Stimulated activated CD4-positive, alpha-beta T cell treated with anti-CD3 and anti-CD28 coated beads, Interleukin-4, amount 100 ng/mL, for 4 hours (primary cell): Measurements from ENCODE around the gene ACAP3.
A peak's percentile ranks its signal among the peaks of the same experiment; 100 is the strongest.

Experiments
- DNase-seq, 2 experiments: peaks; one replicate each; pipeline ENCODE4 v3.0.0-alpha.2; 2020

The ACAP3 gene

DNA sequence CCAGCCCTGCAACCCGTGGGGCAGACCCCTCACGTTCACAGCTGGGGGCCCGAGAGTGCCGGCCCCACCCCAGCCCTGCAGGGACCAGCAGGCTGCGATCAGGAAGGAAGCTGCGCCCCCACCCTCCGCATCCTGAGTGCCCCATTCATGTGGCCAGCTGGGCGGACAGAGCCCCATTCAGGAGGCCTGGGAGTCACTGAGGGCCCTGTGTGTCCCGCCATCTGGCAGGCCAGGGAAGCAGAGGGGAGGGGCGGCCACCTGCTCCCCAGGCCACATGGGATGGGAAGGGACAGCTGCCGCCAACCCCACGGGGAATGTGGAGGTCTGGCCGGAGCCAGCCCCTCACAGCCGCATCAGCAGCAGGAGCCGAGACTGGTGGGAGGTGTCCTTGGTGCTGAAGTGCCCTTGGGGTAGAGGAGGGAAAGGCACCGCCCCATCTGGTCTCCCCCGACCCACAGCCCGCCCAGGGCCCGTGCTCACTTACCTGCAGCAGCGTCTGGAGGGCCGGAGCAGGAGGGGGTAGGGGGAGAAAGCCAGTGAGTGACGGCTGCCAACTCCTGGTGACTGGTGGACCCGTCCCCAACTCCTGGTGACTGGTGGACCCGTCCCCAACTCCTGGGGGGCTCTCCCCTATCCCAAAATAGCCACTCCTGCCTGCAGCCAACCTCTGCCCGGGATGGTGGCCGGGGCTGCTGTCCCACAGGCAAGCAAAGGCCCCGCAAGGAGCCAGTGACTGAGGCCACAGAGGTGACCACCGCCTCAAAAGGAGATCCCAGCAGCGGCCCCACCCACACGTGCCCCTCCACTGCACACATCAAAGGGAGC, 8.7 kb downstream of the ACAP3 start:
- no peak for DNase-seq

DNA sequence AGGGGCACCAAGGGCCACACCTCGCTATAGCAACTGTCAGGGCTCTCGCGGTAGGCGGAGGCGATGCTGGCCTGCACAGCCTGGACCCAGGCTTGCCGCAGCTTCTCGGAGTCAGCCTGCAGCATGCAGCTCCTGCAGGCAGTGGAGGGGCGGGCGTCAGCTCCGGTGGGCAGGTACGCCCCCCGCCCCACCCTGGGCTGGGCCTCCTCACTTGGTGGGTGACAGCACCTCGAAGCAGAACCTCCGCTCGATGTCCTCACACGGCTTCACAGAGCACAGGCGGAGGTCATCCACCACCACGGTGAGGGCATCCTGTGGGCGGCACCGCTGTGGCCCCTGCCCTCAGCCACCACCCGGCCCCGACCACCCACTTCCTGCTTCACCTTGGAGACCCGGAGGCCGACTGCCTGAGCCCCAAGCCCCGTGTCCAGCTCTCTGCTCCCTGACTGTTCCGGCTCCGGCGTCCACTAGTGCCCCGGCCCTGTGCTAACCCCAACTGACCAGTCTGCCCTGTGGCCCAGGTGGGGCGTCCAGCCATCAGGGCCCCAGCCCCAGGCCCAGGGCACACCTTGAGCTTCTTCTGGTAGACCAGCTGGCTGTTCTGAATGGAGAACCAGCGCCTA, 9.8 kb downstream of the ACAP3 start:
- DNase-seq, result no peak

DNA sequence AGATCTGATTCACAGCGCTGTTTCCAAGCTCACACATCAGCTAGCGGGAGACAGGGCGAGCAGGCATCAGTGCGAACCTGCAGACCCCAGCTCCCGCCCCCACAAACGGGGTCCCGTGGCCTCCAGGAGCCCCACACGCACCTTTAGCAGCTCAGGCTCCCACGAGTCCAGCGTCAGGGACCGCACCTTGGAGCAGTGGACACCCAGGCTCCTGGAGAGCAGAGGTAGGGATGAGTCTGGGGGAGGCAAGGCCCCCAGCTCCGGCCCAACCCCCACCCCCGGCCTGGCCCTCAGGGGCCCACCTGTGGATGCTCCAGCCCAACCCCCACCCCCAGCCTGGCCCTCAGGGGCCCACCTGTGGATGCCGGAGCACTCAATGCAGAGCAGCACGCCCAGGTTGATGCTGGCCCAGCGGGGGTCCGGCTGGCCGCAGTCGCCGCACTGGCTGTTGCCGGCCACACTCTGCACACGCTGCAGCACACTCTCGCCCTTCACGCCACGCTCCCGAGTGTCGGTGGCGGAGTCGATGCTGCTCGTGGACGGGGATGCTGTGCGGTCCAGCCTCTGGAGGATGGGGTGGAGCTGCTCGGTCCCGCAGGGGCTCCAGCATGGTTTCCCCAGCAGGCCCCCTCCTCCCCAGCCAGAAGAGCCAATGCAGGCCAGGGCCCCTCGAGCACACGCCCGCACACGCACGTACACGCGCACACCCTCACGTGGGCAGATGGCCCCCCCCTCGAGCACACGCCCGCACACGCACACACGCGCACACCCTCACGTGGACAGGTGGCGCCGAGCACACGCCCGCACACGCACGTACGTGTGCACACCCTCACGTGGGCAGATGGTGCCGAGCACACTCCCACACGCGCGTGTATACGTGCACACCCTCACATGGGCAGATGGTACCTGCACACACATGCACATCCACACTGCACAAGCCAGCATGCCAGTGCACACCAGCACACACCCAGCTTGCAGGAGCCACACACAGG, 11.4 kb downstream of the ACAP3 start:
- DNase-seq, result no peak

DNA sequence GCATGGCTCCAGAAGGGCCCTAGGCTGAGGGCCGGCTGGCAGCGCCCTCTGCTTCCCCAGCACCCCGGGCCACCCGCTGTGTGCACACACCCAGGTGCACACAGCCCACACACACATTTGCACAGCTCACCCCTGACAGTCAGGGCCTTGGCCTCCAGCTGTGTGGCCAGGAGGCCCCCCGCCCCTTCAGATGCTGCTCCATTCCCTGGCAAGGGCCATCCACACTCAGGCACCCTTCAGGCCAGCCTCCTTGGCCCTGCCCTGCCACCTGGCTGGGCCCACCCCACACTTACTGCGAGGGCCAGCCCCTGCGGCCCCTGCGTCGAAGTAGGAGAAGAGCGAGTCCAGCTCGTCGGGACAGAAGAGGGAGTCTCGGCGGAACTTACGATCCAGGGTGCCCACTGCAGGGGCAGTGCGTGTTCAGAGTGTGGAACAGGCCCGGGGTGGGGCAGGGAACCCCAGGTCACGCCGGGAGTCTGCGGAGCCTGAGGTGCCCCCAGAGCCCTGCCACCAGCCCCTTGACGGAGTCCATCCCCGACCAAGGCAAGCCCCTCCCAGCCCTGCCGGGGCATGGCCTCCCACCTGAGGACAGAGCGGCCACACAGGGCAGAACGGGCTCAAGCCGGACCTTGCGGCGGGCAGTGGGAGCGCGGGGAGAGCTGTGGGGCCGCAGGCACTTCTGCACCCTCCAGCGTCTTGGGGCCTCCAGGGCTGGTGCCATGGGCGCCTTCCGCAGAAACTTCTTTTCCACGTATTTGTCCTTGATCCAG, 12.4 kb downstream of the ACAP3 start:
- no peak for DNase-seq

DNA sequence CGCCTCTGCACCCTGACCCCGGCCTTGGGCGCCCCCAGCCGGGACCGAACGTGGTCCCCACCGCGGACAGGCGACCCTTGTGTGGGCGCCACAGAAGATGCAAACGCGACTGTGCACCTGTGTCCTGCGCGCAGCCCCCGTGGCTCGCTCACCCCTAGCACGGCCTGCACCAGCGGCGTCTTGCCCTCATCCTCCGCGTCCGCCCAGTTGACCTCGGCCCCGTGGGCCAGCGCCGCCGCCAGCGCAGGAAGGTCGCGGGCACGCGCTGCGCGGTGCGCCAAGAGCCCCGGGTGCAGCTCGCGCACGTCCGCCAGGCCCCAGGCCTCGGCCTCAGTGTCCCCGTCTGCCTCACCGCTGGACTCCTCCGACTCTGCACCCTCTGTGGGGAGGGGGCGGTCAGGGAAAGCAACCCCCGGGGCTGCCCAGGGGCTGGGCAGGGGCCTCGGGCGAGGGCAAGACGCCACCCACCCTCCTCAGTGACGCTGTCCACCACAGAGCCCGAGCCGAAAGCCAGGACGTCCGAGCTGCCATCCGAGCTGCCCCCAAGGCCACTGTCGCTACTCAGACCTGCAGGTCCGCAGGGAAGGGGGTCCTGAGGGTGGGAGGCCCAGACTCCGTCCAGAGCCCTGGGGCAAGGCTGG, 13.4 kb downstream of the ACAP3 start:
- DNase-seq, result no peak

DNA sequence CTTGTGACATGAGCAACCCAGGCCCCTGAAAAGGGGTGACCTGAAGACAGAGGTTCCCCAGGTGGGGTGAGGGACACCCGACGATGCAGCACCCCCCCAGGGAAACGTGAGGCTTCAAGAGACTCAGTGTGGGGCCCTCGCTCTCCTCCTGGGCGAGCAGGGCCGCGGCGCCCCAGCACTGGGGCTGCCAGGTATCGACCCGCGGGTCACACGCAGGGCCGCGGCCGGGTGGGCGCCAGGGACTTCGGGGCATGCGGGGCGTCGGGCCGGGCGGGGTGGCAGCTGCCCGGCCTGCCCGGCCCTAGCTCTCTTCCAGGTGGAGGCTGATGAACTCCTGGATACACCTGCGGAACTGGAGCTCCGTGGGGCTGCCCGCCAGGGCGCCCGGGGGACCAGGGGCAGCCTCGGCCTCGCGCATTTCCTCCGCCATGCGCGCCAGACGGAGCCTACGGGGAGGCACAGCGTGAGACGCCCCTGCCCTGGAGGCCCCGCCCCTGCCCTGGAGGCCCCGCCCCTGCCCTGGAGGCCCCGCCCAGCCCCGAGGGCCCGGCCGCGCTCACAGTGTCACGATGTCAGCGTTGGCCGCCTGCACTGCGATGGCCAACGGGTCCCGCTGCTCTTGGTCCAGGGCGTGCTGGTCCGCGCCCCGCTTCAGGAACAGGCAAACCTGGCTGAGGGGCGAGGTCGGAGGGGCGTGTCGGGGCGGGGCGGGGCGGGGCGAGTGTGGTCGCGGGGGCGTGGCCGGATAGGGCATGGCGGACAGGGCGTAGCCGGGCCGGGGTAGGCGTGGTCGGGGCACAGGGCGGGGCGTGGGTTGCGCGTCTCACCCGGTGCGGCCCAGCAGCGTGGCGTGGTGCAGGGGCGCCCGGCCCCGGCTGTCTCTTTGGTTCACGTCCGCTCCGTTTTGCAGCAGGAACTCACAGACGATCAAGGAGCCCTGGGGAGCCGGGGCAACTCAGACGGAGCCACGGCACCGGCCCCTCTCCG, 14.2 kb downstream of the ACAP3 start:
- DNase-seq, result no peak

DNA sequence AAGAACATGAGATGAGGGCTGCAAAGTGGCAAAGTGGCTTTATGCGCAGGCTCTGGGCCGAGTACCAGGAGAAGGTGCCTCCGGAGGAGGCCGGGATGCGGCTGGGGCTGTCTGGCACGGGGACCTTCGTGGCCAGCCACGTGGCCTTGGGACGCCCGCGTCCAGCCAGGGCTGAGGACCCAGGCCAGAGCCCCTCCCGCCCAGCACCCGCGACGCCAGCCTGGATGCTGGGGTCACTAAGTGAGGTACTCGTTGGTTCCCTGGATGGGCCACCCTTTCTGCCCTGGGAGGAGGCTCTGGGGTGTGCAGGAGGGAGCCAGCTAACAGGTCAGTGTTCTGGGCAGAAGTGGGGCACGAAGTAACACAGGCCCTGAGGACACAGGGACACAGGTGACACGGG, 14.9 kb downstream of the ACAP3 start:
- DNase-seq, result no peak

DNA sequence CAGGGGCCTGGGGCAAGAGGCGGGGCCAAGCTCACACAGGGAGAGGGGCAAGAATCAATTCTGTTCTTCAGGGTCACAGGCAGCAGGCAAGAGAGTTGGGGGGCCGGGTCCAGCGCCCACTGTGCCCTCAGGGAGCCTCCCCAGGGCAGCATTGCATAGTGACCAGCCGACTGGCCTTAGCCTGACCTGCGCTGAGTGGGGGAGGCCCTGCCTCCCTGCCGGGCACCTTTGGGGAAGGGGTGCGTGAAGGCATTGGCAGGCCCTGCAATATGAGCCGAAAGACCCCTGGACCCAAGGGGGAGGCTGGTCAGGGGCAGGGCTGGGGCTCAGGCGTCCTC, 15.3 kb downstream of the ACAP3 start:
- no peak for DNase-seq

DNA sequence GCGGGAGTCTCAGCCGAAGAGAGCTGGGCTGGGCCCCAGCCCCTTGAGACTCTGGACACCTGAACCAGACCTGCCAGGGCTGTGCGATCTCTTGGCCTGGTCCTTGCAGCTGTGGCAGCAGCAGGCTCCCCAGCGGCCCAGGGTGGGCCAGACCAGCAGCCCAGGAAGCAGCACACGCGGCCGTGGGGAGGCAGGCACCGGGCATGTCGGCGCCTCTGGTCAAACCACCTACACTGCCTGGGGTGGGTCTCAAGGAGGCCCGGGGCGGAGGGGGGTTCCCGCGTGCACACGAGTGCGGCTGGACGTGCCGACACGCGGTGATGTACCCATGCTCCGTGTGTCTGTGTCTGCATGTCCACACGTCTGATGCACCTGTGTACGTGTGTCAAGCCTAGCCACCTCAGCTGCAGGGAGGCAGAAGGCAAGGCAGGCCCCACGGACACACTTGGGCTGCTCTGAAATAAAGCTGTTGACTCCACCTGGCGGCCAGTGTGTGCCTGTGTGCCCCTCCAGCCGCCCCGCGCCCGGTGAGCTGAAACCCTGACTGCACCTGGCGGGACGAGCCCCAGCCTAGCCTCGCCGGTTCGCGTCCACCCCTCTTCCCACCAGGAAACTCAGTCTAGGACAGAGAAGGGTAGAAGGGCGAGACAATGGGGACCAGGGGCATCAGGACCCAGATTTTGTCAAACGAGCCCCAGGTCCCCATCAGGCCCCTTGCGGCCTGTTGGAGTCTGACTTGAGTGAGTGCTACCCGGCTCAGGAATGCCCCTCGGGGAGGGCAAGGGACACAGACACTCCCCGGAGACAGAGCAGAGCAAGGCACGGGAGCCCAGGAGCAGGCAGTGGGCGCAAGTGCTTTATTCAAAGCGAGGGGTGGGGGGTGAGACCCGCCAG, 15.9 kb downstream of the ACAP3 start:
- peak; percentile 68 to 69 for DNase-seq

DNA sequence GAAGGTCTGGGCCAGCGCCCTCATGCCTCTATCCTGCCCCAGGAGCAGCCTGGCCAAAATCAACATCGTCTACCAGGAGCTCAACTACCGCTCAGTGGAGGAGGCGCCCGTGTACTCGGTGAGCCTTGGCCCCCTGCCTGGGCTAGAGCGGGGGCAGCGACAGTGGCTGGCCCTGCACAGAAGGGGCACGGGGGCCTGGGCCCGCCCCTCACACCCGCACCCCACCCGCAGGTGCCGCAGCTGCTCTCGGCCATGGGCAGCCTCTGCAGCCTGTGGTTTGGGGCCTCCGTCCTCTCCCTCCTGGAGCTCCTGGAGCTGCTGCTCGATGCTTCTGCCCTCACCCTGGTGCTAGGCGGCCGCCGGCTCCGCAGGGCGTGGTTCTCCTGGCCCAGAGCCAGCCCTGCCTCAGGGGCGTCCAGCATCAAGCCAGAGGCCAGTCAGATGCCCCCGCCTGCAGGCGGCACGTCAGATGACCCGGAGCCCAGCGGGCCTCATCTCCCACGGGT, 16.7 kb downstream of the ACAP3 start:
- no peak for DNase-seq

DNA sequence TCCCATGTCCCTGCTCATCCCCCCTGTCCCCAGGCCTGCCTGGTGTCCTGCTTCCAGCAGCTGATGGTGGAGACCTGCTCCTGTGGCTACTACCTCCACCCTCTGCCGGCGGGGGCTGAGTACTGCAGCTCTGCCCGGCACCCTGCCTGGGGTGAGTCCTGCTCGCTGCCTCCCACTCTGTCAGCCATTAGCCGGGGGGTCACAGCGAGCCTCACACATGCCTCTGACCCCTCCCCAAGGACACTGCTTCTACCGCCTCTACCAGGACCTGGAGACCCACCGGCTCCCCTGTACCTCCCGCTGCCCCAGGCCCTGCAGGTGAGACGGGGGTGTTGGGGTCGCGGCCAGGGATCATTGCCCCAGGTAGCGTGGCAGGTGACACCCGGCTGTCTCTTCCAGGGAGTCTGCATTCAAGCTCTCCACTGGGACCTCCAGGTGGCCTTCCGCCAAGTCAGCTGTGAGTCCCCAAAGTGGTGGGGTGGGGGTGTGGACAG, 17.4 kb downstream of the ACAP3 start:
- DNase-seq, result peak; percentile 56 to 72

DNA sequence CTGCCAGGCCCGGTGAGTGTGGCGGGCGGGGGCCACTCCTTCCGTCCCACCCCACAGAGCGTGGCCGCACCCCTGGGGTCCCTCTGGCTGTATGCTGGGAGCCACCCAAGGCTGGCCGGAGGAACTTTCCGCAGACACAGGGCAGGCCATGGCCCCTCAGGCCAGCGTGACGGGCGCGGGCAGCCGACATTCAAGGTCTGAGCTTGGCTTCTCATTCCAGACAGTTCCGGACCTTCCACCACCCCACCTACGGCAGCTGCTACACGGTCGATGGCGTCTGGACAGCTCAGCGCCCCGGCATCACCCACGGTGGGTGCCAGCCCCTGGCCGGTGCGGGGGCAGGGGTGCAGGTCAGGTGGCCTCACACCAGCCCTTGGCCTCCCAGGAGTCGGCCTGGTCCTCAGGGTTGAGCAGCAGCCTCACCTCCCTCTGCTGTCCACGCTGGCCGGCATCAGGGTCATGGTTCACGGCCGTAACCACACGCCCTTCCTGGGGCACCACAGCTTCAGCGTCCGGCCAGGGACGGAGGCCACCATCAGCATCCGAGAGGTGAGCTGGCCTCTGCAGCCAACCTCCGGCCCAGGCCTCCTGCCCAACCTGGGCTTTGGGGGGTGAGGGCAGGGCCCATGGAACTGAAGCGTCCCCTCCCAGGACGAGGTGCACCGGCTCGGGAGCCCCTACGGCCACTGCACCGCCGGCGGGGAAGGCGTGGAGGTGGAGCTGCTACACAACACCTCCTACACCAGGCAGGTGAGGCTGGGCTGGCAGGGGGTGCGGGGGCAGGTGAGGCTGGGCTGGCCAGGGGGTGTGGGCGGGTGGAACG, 20.2 kb downstream of the ACAP3 start:
- no peak for DNase-seq

DNA sequence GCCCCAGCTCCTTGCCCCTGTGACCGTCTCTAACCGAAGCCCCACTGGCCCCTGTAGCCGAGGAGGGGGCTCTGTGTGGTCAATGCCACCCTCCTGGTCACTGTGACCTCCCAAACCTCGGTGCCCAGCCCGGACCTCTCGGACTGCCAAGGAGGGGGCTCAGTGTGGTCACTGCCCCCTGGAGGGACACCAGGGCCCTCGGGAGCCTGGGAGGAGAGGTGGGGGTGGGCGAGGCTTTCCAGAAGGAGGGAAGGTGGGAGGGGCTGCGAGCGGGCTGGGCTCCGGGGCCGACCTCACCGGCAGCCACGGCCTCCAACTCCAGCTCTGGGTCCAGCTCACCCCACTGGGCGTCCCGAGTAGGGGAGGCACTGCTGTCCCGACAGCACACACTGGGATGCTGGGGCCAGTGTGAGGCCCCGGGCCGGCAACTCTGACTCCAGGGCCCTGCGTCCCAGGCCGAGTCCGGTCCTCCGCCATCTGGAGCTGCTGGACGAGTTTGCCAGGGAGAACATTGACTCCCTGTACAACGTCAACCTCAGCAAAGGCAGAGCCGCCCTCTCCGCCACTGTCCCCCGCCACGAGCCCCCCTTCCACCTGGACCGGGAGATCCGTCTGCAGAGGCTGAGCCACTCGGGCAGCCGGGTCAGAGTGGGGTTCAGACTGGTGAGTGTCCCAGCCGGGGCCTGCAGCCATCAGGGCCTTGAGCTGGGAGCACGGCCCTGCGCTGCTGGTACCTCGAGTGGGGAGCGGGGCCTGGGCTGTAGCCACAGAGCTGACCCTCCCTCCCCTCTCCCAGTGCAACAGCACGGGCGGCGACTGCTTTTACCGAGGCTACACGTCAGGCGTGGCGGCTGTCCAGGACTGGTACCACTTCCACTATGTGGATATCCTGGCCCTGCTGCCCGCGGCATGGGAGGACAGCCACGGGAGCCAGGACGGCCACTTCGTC, 21.1 kb downstream of the ACAP3 start:
- no peak for DNase-seq

DNA sequence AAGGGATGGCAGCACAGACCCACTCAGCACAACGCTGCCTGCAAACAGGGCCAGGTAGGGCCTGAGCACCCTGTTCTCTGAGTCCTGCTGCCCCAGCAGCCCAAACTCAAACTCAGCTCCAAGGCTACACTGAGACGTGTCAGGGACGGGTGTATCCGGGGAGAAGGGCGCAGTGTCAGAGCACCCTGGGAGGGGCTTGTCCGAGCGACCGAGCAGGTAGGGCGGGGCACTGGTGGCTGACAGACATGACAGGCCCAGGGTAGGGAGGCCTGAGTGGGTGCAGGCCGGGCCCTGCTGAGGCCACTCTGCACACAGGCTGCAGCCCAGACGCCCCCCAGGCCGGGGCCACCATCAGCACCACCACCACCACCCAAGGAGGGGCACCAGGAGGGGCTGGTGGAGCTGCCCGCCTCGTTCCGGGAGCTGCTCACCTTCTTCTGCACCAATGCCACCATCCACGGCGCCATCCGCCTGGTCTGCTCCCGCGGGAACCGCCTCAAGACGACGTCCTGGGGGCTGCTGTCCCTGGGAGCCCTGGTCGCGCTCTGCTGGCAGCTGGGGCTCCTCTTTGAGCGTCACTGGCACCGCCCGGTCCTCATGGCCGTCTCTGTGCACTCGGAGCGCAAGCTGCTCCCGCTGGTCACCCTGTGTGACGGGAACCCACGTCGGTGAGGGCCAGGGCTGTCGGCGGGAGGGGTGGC, 22.0 kb downstream of the ACAP3 start:
- DNase-seq, result no peak

DNA sequence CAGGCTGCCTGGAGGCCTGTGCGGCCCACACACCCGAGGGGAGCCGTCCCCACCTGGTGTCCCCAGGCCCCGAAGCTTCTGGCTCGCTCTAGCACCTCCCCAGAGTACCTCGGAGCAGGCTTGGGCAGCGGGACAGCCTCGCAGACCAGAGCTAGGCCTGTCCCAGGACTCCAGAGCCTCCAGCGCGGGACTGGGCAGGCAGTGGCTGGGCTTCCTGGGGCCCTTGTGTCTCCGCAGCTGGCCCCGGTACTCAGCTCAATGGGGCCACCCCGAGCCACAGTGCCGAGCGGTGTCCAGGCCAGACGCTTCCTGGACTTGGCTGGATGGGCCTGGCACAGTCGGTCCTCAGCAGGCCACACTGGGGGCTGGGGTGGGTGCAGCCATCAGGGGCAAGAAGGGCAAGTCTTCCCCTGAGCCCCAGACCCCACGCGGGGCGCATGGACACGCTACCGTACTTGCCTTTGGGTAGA, 22.6 kb downstream of the ACAP3 start:
- no peak for DNase-seq
